Activated CD8-positive, alpha-beta memory T cell treated with anti-CD3 and anti-CD28 coated beads, Interleukin-2, amount 10 ng/mL, durations not matched to agents 7 days and 5 days (primary cell): ENCODE data around the gene AASDHPPT. TPM values are rescaled to one million over a fixed set of nuclear protein-coding genes. Genes with fewer than 3 reads are reported as not detected.
"Not testable (repeated sequence)": the region's sequence is repeated elsewhere in the genome, so short reads cannot be mapped to it uniquely, and the experiment has no call there.

Experiments
- ATAC-seq: fragments of 150-1000 bp; cut with Tn5 transposase; one replicate; pipeline ENCODE4 v1.10.0; 2021; ENCODE audit warnings: moderate library complexity
- CTCF ChIA-PET: fragments of 350-600 bp; sonication (Branson Sonifier 250); formaldehyde crosslinking; loops from one replicate; lab custom pipeline; 2021; ENCODE audit warnings: antibody characterized with exemption; lab: Charles Lee
- DNase-seq: peaks from one replicate; pipeline ENCODE4 v3.0.0-alpha.2; 2020
- H3K27ac Mint-ChIP-seq: one replicate; pipeline ENCODE4 v1.8.0; 2021; ENCODE audit warnings: mild to moderate bottlenecking, mixed read lengths
- H3K27me3 Mint-ChIP-seq: one replicate; pipeline ENCODE4 v1.8.0; 2021; ENCODE audit warnings: mixed read lengths
- H3K36me3 Mint-ChIP-seq: one replicate; pipeline ENCODE4 v1.8.0; 2021; ENCODE audit warnings: mild to moderate bottlenecking, mixed read lengths
- H3K4me1 Mint-ChIP-seq: one replicate; pipeline ENCODE4 v1.8.0; 2021; ENCODE audit warnings: mixed read lengths
- H3K4me3 Mint-ChIP-seq: one replicate; pipeline ENCODE4 v1.8.0; 2021; ENCODE audit warnings: mild to moderate bottlenecking, moderate library complexity, mixed read lengths
- H3K9me3 Mint-ChIP-seq: one replicate; pipeline ENCODE4 v1.8.0; 2022; ENCODE audit warnings: low read depth, mixed read lengths
- total RNA-seq, 2 experiments: library from RNA; stranded (reverse); gene quantifications; one replicate each; pipeline ENCODE4 v1.2.3, GENCODE V29; 2021

Gene AASDHPPT
- 10 to 100 TPM; 32.1 to 37.8 TPM for total RNA-seq

GRCh38 chr11:106077609-106078455, at the start of gene AASDHPPT:
Gene AASDHPPT, plus strand, starts transcription at chr11:106077662. Its CDS starts 49 bp downstream, at chr11:106077711.
- CTCF ChIA-PET = interaction anchor here (0.9 to 2.6 kb wide), 7 partner anchors 9 to 58 kb away, joined by 3 to 8 read pairs (median 4); no protein-coding TSS in a partner anchor
- Mint-ChIP-seq H3K4me3 (peak within 1 kb of the TSS; percentile 97), H3K36me3 (peaks cover 28% of the 10 kb centered on the region), H3K4me1 (peaks cover 39% of the 10 kb centered on the region), H3K9me3 (no peaks in the 10 kb centered on the region), H3K27ac (peak within 1 kb of the TSS; percentile 97), H3K27me3 (no peaks in the 10 kb centered on the region)
- DNase-seq (no peak), ATAC-seq (peak; percentile 15)

- CTCF ChIA-PET = interaction anchor here (1.9 kb wide), 1 partner anchor 8 kb away, joined by 4 read pairs; the partner anchor contains the start of gene MSANTD4
- no peak overlapping the region for H3K27ac Mint-ChIP-seq
- peaks cover 9% of the 10 kb centered on the region for H3K9me3 Mint-ChIP-seq
- ATAC-seq (no peak), DNase-seq (no peak)
- no peak overlapping the region for H3K4me3 Mint-ChIP-seq
- peaks cover 5% of the 10 kb centered on the region for H3K4me1 Mint-ChIP-seq
- peaks cover 2% of the 10 kb centered on the region for H3K36me3 Mint-ChIP-seq
- peaks cover 8% of the 10 kb centered on the region for H3K27me3 Mint-ChIP-seq
These were observed 46.9 kb upstream of the AASDHPPT start for GRCh38 chr11:106030609-106031008.

GRCh38 chr11:106031202-106031810, 46.2 kb upstream of the AASDHPPT start:
- Mint-ChIP-seq H3K9me3 (peaks cover 7% of the 10 kb centered on the region), H3K4me1 (peaks cover 5% of the 10 kb centered on the region), H3K27ac (no peak overlapping the region), H3K4me3 (no peak overlapping the region), H3K36me3 (peaks cover 2% of the 10 kb centered on the region), H3K27me3 (peaks cover 8% of the 10 kb centered on the region)
- CTCF ChIA-PET = interaction anchor here (1.9 kb wide), 1 partner anchor 9 kb away, joined by 4 read pairs; the partner anchor contains the start of gene MSANTD4
- peak; percentile 74 for ATAC-seq
- DNase-seq = no peak

GRCh38 chr11:106031936-106032335, 45.5 kb upstream of the AASDHPPT start:
- ATAC-seq = no peak
- H3K4me3 Mint-ChIP-seq = no peak overlapping the region
- CTCF ChIA-PET = interaction anchor here (1.9 kb wide), 1 partner anchor 10 kb away, joined by 4 read pairs; the partner anchor contains the start of gene MSANTD4

GRCh38 chr11:106032861-106033260, 44.6 kb upstream of the AASDHPPT start:
- DNase-seq (no peak), ATAC-seq (no peak)
- H3K27ac Mint-ChIP-seq = no peak overlapping the region
- CTCF ChIA-PET = no interaction called here
- peaks cover 8% of the 10 kb centered on the region for H3K27me3 Mint-ChIP-seq
- H3K9me3 Mint-ChIP-seq = peaks cover 2% of the 10 kb centered on the region
- no peak overlapping the region for H3K4me3 Mint-ChIP-seq
- H3K36me3 Mint-ChIP-seq = no peaks in the 10 kb centered on the region
- peaks cover 5% of the 10 kb centered on the region for H3K4me1 Mint-ChIP-seq

More at GRCh38 chr11:106031936-106032335, 45.5 kb upstream of the AASDHPPT start:
- peaks cover 5% of the 10 kb centered on the region for H3K4me1 Mint-ChIP-seq
- H3K27me3 Mint-ChIP-seq = peaks cover 8% of the 10 kb centered on the region
- peaks cover 2% of the 10 kb centered on the region for H3K36me3 Mint-ChIP-seq
- no peak for DNase-seq
- no peak overlapping the region for H3K27ac Mint-ChIP-seq
- H3K9me3 Mint-ChIP-seq = peaks cover 7% of the 10 kb centered on the region

GRCh38 chr11:106043540-106043939, 33.9 kb upstream of the AASDHPPT start:
- Mint-ChIP-seq H3K4me1 (peaks cover 7% of the 10 kb centered on the region), H3K27me3 (no peaks in the 10 kb centered on the region), H3K9me3 (no peaks in the 10 kb centered on the region), H3K36me3 (no peaks in the 10 kb centered on the region), H3K4me3 (no peak overlapping the region), H3K27ac (no peak overlapping the region)
- no peak for ATAC-seq
- CTCF ChIA-PET = no interaction called here
- no peak for DNase-seq

GRCh38 chr11:106047631-106048030, 29.8 kb upstream of the AASDHPPT start:
- Mint-ChIP-seq H3K27ac (no peak overlapping the region), H3K36me3 (no peaks in the 10 kb centered on the region), H3K27me3 (no peaks in the 10 kb centered on the region), H3K4me1 (peaks cover 4% of the 10 kb centered on the region), H3K4me3 (no peak overlapping the region), H3K9me3 (no peaks in the 10 kb centered on the region)
- ATAC-seq (no peak), DNase-seq (no peak)
- CTCF ChIA-PET = no interaction called here

- no peaks in the 10 kb centered on the region for H3K36me3 Mint-ChIP-seq
- ATAC-seq = no peak
- CTCF ChIA-PET = no interaction called here
- no peak overlapping the region for H3K27ac Mint-ChIP-seq
- H3K4me1 Mint-ChIP-seq = no peaks in the 10 kb centered on the region
- no peaks in the 10 kb centered on the region for H3K27me3 Mint-ChIP-seq
- no peaks in the 10 kb centered on the region for H3K9me3 Mint-ChIP-seq
- no peak for DNase-seq
- H3K4me3 Mint-ChIP-seq = no peak overlapping the region
These were observed 27.6 kb upstream of the AASDHPPT start for GRCh38 chr11:106049727-106050476.

- Mint-ChIP-seq H3K27ac (no peak overlapping the region), H3K9me3 (no peaks in the 10 kb centered on the region), H3K4me1 (no peaks in the 10 kb centered on the region), H3K4me3 (no peak overlapping the region), H3K36me3 (no peaks in the 10 kb centered on the region), H3K27me3 (no peaks in the 10 kb centered on the region)
- CTCF ChIA-PET = no interaction called here
- no peak for DNase-seq
- no peak for ATAC-seq
These were observed 26.4 kb upstream of the AASDHPPT start for GRCh38 chr11:106051103-106051502.

GRCh38 chr11:106058377-106058776, 19.1 kb upstream of the AASDHPPT start:
- H3K27me3 Mint-ChIP-seq, DNase-seq, H3K4me3 Mint-ChIP-seq, ATAC-seq, H3K27ac Mint-ChIP-seq, H3K9me3 Mint-ChIP-seq: not testable (repeated sequence)
- Mint-ChIP-seq H3K36me3 (peaks cover 16% of the 10 kb centered on the region), H3K4me1 (peaks cover 15% of the 10 kb centered on the region)
- CTCF ChIA-PET = interaction anchor here (0.6 to 1.7 kb wide), 2 partner anchors 19 to 1211 kb away, joined by 3 to 6 read pairs; partner anchors contain the start of genes AASDHPPT and KBTBD3

GRCh38 chr11:106059617-106060016, 17.8 kb upstream of the AASDHPPT start:
- Mint-ChIP-seq H3K9me3 (no peaks in the 10 kb centered on the region), H3K36me3 (peaks cover 20% of the 10 kb centered on the region), H3K27ac (no peak overlapping the region), H3K4me3 (no peak overlapping the region), H3K27me3 (no peaks in the 10 kb centered on the region), H3K4me1 (peaks cover 15% of the 10 kb centered on the region)
- no peak for DNase-seq
- ATAC-seq = no peak
- CTCF ChIA-PET = interaction anchor here (1.7 kb wide), 1 partner anchor 17 kb away, joined by 6 read pairs; the partner anchor contains the start of genes AASDHPPT and KBTBD3

GRCh38 chr11:106061249-106061784, 16.1 kb upstream of the AASDHPPT start:
- CTCF ChIA-PET = interaction anchor here (1.0 kb wide), 1 partner anchor 19 kb away, joined by 3 read pairs; no protein-coding TSS in a partner anchor
- Mint-ChIP-seq H3K9me3 (no peaks in the 10 kb centered on the region), H3K4me3 (no peak overlapping the region), H3K4me1 (peaks cover 15% of the 10 kb centered on the region), H3K36me3 (peaks cover 26% of the 10 kb centered on the region), H3K27ac (no peak overlapping the region), H3K27me3 (no peaks in the 10 kb centered on the region)
- ATAC-seq = no peak
- DNase-seq = no peak
